ENCODE results near the gene KIFBP. TPM values are rescaled to one million over a fixed set of nuclear protein-coding genes. Genes with fewer than 3 reads are reported as not detected.

The KIFBP gene
- total and polyA plus RNA-seq, 9 of the 15 experiments (the other 6 are each of a cell fraction or from before 2014, with no cell fraction given), result 5.6 to 23.2 (median 14.8) TPM

- no peak for TF ChIP-seq ARID3A (IDR thresholded peaks at IDR 0.05; ENCODE audit: borderline replicate concordance, low read depth, low read length)
- no peak for TF ChIP-seq RBFOX2 (IDR thresholded peaks at IDR 0.05; ENCODE audit: low read depth, low read length)
- peak; percentile 70; the same call in 1 of the 2 replicates for TF ChIP-seq HMBOX1 (IDR thresholded peaks at IDR 0.05)
- 0 out of 4 replicates have a peak, but pooled peaks of 1 of the 2 experiments have one; percentile 14 for TF ChIP-seq RCOR1 (IDR thresholded peaks at IDR 0.05; ENCODE audit: borderline replicate concordance in 1 of 2, low read depth in 2 of 2, low read length in 2 of 2)
- no peak for TF ChIP-seq MLX (CRISPR knock-in tag; conservative IDR thresholded peaks at IDR 0.05)
- TF ChIP-seq ZNF586 (CRISPR knock-in tag; conservative IDR thresholded peaks at IDR 0.05), result no peak
- TF ChIP-seq DIDO1 (tag; IDR thresholded peaks at IDR 0.05; ENCODE audit: low read depth), result no peak
- TF ChIP-seq ZNF12 (CRISPR knock-in tag; IDR thresholded peaks at IDR 0.05), result no peak
- no peak for TF ChIP-seq ZNF668 (CRISPR knock-in tag; IDR thresholded peaks at IDR 0.05)
- TF ChIP-seq ATF3 (IDR thresholded peaks at IDR 0.05), result no peak
- no peak for TF ChIP-seq ATF3 (CRISPR knock-in tag; conservative IDR thresholded peaks at IDR 0.05)
- no peak for TF ChIP-seq ZNF445 (CRISPR knock-in tag; IDR thresholded peaks at IDR 0.05; ENCODE audit: low read depth)
- TF ChIP-seq BRF1 (IDR thresholded peaks at IDR 0.05; ENCODE audit: borderline replicate concordance, extremely low read depth, insufficient read length), result no peak
- no peak for TF ChIP-seq GTF2B (IDR thresholded peaks at IDR 0.05; ENCODE audit: extremely low read depth, insufficient read length)
- no peak for TF ChIP-seq ZNF436 (CRISPR knock-in tag; IDR thresholded peaks at IDR 0.05)
- TF ChIP-seq, protein P1, sequence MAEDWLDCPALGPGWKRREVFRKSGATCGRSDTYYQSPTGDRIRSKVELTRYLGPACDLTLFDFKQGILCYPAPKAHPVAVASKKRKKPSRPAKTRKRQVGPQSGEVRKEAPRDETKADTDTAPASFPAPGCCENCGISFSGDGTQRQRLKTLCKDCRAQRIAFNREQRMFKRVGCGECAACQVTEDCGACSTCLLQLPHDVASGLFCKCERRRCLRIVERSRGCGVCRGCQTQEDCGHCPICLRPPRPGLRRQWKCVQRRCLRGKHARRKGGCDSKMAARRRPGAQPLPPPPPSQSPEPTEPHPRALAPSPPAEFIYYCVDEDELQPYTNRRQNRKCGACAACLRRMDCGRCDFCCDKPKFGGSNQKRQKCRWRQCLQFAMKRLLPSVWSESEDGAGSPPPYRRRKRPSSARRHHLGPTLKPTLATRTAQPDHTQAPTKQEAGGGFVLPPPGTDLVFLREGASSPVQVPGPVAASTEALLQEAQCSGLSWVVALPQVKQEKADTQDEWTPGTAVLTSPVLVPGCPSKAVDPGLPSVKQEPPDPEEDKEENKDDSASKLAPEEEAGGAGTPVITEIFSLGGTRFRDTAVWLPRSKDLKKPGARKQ (CRISPR knock-in tag; IDR thresholded peaks at IDR 0.05), result no peak
- 0 out of 2 replicates have a peak, but pooled peaks have one; percentile 17 for TF ChIP-seq TCF3 (CRISPR knock-in tag; IDR thresholded peaks at IDR 0.05)
- TF ChIP-seq ERF (CRISPR knock-in tag; IDR thresholded peaks at IDR 0.05), result no peak
- TF ChIP-seq SIX5 (IDR thresholded peaks at IDR 0.05; ENCODE audit: borderline replicate concordance in 1 of 2, insufficient read depth in 1 of 2, low read depth in 1 of 2, low read length in 2 of 2), result no peak
- no peak for TF ChIP-seq ZNF551 (CRISPR knock-in tag; IDR thresholded peaks at IDR 0.05)
- TF ChIP-seq HOXB6 (CRISPR knock-in tag; IDR thresholded peaks at IDR 0.05; ENCODE audit: borderline replicate concordance), result no peak
Observed at GRCh38 chr10:69025370-69025896, 36.8 kb downstream of the KIFBP start (continued).

Measured in K562 (cell line).